Measurements from ENCODE around the gene SNX7.

SNX7 gene

GRCh38 chr1:98661544-98662355, at the start of gene SNX7:
TSS of gene SNX7 (plus strand) at chr1:98661721. CDS start at chr1:98661732, 11 bp downstream.
- DNase-seq (ENCODE audit: low read depth in 2 of 2), result no peak

- no peak for DNase-seq (ENCODE audit: low read depth in 2 of 2)
These were observed 24.2 kb upstream of the SNX7 start for GRCh38 chr1:98637316-98637715.

GRCh38 chr1:98638185-98638584, 23.3 kb upstream of the SNX7 start:
- no peak for DNase-seq (ENCODE audit: low read depth in 2 of 2)

GRCh38 chr1:98644510-98644909, 17.0 kb upstream of the SNX7 start:
- no peak for DNase-seq (ENCODE audit: low read depth in 2 of 2)

- no peak for DNase-seq (ENCODE audit: low read depth in 2 of 2)
These were observed 10.3 kb upstream of the SNX7 start for GRCh38 chr1:98651116-98651632.

GRCh38 chr1:98653123-98653522, 8.4 kb upstream of the SNX7 start:
- DNase-seq (ENCODE audit: low read depth in 2 of 2), result no peak

GRCh38 chr1:98659879-98660278, 1.6 kb upstream of the SNX7 start:
- no peak for DNase-seq (ENCODE audit: low read depth in 2 of 2)

GRCh38 chr1:98660940-98661543, 479 bp upstream of the SNX7 start:
- no peak for DNase-seq (ENCODE audit: low read depth in 2 of 2)

GRCh38 chr1:98662356-98662670, 792 bp downstream of the SNX7 start:
- DNase-seq (ENCODE audit: low read depth in 2 of 2), result no peak

- no peak for DNase-seq (ENCODE audit: low read depth in 2 of 2)
These were observed 7.2 kb downstream of the SNX7 start for GRCh38 chr1:98668733-98669132.

- no peak for DNase-seq (ENCODE audit: low read depth in 2 of 2)
These were observed 8.1 kb downstream of the SNX7 start for GRCh38 chr1:98669355-98670296.

- no peak for DNase-seq (ENCODE audit: low read depth in 2 of 2)
These were observed 10.7 kb downstream of the SNX7 start for GRCh38 chr1:98672189-98672588.

GRCh38 chr1:98674075-98674781, 12.7 kb downstream of the SNX7 start:
- DNase-seq (ENCODE audit: low read depth in 2 of 2), result no peak

GRCh38 chr1:98675282-98675681, 13.8 kb downstream of the SNX7 start:
- no peak for DNase-seq (ENCODE audit: low read depth in 2 of 2)

- DNase-seq (ENCODE audit: low read depth in 2 of 2), result no peak
These were observed 15.8 kb downstream of the SNX7 start for GRCh38 chr1:98677288-98677687.

- no peak for DNase-seq (ENCODE audit: low read depth in 2 of 2)
These were observed 20.3 kb downstream of the SNX7 start for GRCh38 chr1:98681812-98682211.

GRCh38 chr1:98688110-98688739, 26.7 kb downstream of the SNX7 start:
- no peak for DNase-seq (ENCODE audit: low read depth in 2 of 2)

- no peak for DNase-seq (ENCODE audit: low read depth in 2 of 2)
These were observed 29.1 kb downstream of the SNX7 start for GRCh38 chr1:98690576-98690975.

- no peak for DNase-seq (ENCODE audit: low read depth in 2 of 2)
These were observed 31.0 kb downstream of the SNX7 start for GRCh38 chr1:98692482-98692881.

- DNase-seq (ENCODE audit: low read depth in 2 of 2), result no peak
These were observed 31.9 kb downstream of the SNX7 start for GRCh38 chr1:98693385-98693784.

GRCh38 chr1:98696077-98696476, 34.6 kb downstream of the SNX7 start:
- DNase-seq (ENCODE audit: low read depth in 2 of 2), result no peak

Data from activated CD4-positive, alpha-beta T cell treated with anti-CD3 and anti-CD28 coated beads for 24 hours (primary cell).